ENCODE results near the gene RPA3.

RPA3 gene

DNA sequence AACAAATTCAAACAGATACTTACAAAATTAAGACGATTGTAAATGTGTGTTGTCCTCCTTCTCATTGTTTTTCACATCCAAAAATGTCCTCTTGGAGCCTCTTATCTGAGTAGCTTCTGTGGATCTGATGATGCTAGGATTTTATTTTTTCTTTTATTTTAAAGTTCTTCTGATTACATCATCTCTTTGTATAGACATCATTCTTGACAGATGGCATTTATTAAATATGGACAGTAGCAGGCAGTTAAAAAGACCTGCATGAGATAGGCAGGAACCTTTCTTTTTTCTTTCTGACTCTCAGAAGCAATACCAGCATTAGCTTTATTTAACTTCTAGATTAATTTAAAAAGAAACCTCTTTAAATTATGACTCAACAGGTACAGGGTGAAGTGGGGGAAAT is at the start of gene RPA3:
Gene RPA3, minus strand, starts transcription at position 116 of the 400 bp plus-strand sequence. CDS start 78,189 bp downstream, outside the sequence.
- no peak for DNase-seq (ENCODE audit: low read depth)

DNA sequence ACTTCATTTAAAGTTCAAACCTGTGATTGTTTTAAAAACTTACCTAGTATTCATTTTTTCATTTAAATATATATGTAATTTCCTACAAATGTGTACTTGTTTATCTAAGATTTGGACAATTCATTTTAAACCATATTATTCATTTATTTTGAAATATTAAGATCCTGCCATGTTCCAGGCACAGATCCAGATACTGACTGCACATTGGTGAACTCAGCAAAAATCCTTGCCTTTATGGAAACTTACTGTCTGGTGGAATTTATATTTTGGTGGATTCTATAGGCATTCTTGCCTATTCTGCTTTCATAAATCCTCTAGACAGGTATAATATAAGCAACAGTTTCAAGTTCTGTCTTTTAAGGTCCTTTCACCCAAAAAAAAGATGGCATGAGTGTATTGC is 48.3 kb upstream of the RPA3 start:
- no peak for DNase-seq (ENCODE audit: low read depth)

DNA sequence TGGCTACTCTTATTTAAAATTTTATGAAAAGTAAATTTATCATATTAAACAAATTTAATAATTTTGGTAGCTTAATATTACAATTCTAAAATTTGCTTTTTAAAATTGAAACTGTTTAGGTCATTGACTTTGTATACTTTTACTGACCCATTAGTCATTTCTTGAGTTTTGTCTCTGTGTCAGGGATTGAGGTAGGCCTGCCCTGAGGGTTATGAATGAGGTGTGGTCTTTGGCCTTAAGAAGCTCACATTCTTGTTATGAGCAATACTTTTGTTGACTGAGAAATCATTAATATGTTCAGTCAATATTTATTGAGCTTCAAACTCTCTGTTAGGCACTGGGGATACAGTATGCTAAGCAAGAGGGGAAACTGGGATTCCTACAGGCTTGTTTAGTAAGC is 47.0 kb upstream of the RPA3 start:
- DNase-seq (ENCODE audit: low read depth): no peak

DNA sequence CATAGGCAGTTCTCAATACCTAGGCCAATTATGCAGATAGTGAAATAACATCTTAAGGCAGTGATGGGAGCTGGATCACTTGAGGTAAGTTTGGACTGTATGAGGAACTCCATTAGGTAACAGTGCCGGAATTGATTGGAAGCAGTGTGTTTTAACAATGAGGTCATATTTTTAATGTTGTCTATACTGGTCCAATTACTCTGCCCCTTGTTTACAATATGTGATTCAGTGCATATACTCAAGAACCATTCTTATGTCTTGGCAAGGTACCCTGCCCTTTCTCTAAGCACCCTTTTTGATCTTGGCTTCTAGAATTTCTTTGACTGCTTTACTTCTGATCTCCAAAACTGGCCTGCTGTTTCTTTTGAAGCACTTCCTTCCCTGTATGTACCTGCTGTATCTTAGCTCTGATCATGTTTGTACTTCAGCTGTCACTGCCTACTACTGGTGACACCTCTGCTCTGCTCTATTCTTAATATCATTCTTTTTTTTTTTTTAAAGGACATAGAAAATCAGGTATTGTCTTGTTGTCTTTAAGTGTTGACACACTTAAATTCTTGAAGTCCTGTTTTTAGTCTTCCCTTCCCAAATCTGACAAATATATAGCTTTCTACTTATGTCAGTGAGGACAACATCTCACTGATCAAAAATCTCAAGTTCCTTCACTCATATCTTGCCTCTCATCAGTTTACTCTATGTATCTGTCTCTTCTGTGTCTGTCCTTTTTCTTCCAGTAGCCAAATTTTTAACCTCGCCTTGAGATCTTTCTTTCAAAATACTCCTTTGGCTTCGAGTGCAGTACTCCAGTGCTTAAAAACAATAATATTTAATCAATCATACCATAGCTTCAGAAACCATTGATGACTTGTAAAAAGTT is 46.4 kb upstream of the RPA3 start:
- no peak for DNase-seq (ENCODE audit: low read depth)

DNA sequence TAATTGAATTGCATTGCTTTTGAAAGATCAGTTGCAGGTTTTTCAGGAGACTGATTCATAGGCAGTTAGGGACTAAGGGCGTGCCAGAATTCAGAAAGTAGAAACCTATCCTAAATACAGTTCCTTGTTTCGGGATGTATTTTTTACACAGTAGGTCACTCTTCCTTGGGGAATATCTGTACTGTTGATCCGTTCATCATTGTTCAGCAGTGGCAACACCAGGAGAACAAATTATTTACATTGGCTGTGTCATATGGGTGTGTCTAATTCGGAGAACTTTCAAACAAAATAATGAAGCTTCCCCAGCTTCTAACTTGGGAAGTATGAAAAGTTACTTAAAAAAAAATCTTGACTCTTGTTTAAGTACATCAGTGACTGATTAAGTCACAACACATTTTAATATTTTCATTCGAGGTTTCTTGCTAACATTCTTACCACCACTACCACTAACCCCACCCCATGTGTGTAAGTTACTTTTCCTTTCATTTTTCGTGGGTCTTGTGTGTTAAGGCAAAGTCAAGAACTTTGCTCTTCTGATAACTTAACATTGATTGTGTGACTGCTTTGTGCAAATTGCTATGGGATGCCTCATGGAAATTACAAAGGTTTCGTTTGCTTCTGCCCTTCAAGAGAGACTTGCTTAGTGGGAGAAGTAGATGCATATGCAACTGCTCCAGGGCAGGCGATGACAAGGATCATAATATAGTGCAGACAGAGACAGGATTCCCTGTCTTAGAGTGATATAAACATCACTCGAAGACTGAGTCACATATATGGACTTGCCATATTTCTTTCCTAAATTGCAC is 43.8 kb upstream of the RPA3 start:
- no peak for DNase-seq (ENCODE audit: low read depth)

DNA sequence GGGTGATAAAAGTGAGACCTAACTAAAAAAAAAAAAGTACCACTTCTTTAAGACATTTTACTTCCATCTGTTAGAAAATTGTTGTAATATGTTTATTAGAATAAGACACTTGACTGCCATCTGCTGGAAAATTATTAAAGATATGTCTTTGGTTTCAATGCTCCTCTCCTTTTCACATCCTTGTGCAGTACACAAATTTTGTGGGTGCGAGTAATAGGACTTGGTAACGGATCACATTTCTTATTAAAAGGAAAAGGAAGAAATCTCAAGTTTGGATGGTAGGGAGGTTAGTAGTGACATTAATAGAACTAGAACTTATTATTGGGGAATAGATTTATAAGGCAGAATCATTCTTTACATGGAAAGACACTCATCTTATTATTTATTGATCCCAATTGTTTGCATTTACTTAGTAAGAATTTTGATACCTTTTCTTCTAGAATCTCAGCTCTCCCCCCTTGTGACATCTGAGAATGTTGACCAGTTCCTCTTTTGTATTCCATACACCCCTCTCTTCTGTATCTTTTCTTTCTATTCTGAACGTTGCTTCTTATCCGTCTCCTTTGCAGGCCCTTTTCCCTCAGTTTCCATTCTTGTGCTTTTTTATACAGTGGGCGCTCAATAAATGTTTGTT is 43.0 kb upstream of the RPA3 start:
- DNase-seq (ENCODE audit: low read depth): no peak

DNA sequence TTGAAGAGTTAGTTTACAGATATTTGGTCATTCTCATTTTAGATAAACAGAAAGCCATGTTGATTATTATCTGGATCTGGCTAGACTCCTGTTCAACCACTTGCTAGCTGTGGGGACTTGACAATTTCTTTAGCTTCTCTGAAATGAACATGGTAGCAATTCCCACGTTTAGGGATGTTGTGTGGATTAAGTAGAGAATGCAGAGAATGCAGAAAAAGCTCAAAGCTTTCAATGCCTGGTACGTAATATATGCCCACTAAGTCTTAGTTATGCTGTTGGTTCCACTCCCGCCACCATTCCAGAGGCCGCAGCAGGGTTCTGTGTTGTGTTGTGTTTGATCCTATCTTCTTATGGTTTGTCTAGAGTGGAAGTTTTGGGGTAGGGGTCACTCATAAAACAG is 39.2 kb upstream of the RPA3 start:
- no peak for DNase-seq (ENCODE audit: low read depth)

DNA sequence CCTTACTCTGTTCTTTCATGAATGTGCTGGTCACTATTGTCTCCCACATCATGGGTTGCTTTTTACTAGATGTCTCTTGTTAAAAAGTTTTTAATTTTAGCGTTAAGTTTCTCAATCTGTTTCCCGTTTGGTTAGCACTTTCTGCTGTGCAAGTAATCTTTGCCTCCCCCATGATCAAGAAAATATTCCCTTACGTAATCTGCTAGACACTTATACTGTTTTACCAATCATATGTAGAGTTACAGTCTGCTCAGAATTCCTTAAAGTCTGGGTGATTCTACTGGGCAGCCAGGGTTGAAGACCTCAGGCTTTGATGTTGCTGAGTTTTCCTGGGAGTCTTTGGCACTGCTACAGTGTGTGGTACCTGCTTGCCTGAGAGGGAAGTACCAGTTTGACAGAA is 38.2 kb upstream of the RPA3 start:
- DNase-seq (ENCODE audit: low read depth): no peak

DNA sequence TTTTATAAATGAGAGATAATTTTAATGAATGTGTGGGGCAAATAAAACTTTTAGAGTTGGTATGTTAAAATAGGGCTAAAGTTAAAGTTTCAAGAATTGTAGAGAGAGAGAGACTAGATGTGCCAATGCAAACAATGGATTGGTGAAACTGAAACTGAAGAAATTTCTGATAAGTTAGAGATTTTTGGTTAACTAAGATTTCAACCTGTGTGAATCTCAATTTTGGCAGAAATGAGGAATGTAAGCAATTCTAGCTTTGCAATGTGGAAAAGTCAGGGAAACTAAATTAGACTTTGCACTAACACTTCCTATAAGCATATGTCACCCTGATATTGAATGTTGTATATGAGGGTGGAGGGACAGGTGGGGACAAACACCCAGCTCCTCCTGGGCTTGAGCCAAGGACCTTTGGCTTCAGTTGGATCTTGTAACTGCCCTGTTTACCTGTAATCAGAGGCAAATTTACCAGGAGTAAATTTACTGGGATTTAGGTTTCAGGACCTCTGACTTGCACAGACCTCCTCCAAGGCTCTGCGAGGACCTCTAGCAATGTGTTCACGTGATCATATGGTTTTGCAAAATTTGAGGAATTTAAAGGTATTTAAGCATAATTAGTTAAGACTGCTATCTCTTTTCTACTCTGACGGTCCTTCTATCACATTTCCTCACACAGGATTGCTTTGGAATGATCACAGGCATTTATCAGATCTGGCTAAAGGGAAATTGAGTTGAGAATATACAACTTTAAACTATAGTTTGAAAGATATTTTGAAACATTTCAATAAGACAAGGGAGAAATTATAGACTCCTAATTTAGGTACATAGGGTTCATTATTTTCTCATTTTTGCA is 33.1 kb upstream of the RPA3 start:
- no peak for DNase-seq (ENCODE audit: low read depth)

DNA sequence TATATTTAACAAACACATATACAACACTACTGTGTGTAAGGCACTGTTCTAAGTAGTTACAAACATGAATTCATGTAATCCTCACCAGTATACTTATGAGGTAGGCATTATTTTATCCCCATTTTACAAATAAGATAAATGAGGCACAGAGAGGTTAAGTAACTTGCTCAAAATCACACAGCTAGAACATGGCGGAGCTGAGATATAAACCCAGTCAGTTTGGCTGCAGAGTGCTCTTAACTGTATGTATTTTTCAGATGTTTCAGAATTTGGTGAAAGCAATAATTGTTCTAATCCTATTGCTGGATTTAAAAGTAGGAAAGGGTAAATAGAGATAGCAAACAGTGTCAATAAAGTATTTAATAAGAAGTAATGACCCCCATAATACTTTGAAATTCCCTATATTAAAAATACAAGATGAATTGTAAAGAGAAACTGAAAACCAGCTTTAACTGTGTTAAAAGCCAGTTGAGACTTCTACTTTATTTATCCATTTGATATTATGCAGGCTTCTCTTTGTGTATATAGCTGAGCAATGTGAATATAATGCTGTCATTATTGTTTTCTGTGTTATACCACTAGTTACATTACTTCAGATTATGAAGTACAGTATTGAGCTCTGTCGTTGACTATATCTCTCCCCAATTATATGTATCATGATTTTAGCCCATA is 32.3 kb upstream of the RPA3 start:
- no peak for DNase-seq (ENCODE audit: low read depth)

DNA sequence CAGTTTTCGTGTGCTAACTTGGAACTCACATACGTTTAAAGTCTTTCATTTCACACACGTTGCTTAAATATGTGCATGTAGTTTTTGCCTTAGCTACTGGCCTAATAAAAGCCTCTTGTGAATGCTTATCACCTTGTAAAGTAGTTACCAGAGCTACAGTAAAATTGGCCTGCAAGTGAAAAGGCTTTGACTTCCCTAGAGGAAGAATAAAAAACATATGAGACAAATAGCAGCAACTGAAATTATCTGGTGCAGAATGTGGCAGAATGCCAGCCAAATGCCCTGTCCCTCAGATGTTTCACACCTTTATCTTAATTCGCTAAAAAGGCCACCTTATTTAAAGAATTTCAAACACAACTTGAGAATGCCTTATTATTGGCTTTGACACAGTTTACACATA is 28.1 kb upstream of the RPA3 start:
- no peak for DNase-seq (ENCODE audit: low read depth)

DNA sequence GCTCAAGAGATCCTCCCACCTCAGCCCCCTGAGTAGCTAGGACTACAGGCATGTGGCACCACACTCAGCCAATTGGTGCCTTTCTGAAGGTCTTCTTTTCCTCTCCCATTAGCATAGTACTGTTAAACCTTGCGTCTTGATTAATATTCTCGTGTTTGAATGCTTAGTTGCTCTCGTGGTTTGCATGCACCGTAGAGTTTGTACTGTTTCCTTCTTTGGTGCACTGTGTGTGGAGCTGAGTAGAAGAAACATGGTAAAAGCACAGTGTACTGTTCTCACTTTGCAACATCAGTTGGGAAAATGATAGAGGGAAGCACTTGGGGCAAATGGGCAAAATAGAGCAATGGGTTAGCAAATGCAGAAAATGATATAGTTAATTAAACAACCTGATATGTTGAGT is 27.6 kb upstream of the RPA3 start:
- DNase-seq (ENCODE audit: low read depth): no peak

DNA sequence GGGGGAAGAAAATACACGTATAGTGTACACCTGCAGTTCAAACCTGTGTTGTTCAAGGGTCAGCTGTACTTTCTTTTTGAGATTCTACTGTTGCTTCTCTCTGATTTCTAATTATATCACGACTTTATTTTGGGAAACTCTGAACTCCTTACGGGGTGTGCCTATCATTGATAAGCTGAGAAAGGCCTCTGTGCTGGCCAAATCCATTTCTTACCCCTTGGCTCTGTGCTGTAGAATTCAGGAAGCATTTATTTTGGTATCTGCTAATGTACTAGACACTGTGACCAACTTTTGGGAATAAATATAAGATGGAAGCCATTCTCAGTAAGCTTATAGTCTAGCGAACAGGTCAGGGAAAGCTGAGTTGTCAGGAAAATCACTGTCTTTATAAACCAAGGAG is 26.9 kb upstream of the RPA3 start:
- no peak for DNase-seq (ENCODE audit: low read depth)

DNA sequence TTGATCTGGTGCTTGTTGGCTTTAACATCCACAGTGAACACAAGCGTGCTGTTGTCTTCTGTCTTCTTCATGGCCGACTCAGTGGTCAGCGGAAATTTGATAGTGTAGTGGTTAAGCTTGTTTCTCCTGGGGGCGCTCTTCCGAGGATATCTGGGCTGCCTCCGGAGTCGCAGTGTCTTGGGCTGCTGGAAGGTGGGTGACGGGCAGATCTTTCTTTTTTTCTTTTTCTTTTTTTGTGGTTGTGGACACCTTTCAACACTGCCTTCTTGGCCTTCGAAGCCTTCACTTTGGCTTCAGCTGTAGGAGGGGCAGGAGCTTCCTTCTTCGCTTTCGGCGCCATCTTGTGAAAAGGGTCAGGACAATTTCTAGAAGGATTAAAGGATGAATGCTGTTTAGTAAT is 23.8 kb upstream of the RPA3 start:
- no peak for DNase-seq (ENCODE audit: low read depth)

DNA sequence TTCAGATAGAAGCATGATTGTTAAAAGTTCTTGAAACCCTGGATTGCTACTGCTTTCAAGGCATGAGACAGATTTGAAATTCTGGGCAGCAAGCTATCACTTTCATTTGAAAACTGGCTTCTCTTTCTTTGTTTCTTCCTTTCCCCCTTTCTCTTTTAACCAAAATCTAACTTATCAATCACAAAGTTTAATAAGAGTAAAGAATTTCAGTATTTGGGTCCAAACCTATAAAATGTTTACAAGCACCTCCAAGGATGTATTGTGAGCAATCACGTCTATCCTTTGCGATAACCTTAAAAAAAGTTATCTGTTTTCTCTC is 21.6 kb upstream of the RPA3 start:
- DNase-seq (ENCODE audit: low read depth): no peak

DNA sequence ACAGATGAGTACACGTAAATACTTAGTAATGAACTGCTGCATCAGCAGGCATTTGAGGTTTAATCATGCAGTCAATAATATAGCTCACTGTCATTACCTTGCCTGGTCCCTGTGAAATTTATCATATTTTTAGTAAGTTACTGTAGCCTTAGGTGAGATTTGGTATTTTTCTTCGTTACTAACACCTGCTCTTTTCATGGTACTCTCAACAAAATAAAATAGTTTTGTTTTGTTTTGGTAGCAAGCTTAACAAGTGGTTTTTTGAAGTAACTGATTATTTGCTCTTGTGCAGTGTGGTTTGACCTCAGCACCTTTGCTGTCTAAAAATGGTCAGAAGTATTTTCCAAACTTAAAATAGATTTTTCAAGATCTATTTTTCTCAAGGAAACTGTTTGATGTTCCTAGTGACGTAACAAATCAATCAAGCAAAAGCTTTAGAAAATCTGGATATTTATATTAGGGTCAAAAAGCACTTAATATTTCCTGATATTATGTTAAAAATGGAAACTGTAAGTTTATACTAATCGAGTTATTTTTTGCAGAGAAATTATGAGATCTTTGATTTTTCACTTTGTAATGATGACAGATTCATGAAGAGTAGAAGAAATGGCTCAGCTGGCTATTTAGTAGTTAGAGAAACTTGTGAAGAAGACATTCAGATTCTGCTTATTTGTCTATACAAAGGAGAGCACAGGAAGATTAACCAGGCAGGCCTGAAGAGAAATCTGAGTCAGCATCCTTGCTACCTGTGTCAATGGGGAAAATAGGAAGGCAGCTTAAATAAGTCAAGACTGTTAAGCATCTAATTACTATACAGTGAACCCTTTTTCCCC is 21.0 kb upstream of the RPA3 start:
- no peak for DNase-seq (ENCODE audit: low read depth)

DNA sequence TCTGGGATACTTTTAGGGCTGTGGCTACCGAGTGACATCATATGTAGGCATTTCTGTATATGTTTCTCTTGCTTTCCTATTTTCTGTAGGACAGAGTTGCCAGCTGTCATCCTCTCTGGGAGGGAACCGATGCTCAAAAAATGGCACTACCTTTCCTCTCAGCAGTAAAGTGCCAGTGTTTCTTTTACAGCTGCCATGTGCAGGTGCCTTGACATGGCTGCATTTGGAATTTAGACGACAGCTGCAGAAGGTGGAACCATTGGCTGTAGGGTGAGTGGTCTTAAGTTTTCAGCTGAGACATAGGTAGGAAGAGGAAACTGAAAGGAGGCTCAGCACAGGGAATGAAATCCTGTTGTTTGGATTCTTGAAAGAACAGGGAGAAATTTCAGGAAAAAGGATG is 20.2 kb upstream of the RPA3 start:
- DNase-seq (ENCODE audit: low read depth): no peak

DNA sequence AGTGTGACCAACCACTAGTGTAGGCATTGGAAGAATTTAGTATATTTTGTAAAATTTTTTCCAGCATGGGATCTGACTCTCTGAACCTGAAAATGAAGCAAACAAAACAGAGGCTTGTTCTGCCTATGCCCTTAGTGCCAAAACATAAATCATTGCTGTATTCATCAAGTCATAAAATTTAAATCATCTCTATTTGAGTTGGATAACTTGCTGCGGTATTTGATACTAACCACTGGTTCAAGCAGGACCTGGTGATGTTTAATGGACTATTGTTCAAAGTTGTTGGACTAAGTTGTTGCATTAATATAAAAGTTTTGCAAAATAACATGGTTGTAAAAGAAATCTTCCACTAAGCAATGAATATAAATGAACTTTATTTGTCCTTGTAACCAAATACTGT is 19.8 kb upstream of the RPA3 start:
- DNase-seq (ENCODE audit: low read depth): no peak

DNA sequence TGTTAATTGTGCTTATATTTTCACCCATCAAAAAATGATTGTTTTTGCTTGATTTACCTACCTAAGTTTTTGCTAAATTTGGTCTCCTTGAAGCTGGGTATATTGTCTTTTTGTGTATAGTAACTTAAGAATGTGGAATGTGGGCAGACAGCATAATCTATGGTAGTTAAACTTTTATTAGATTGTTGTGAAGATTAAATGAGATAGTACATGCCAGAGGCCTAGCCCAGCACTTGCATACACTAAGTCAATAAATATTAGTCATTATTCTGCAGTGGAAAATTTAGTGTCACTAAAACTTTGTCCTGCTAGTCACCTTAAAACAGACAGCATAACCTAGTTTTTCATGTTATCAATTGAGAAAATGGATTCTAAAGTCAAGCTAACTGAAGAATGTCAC is 19.3 kb upstream of the RPA3 start:
- no peak for DNase-seq (ENCODE audit: low read depth)

DNA sequence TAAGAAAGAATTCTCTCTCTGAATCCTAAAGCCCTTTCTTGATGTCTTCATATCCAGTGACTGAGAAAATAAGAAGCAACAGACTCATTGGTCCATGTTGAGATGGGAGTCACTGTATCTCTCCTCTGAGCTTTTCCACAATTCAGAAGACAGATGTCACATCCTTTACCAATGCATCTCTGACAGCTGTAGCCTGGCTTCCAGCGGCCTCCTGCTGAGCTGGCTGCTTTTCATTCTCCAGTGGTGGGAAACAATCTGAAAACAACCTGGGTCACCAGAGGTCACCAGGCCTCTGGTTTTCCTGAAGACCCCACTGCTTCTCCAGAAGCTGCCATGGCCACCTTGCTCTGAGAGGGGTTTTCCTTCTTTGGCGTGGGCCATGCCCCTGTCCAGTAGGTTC is 18.3 kb upstream of the RPA3 start:
- no peak for DNase-seq (ENCODE audit: low read depth)

Measured in T-helper 22 cell (primary cell).